Activated T-helper 1 cell treated with anti-CD3 and anti-CD28 coated beads, Interleukin-12 subunit alpha, Interleukin-12 subunit beta, Interleukin-2, Interleukin-4 antibody, amounts not matched to agents 30 ng/mL and 10 ng/mL and 1 ng/mL, durations not matched to agents 14 hours and 24 hours and 36 hours (primary cell): ENCODE results near the gene AMY2B. TPM values are rescaled to one million over a fixed set of nuclear protein-coding genes. Genes with fewer than 3 reads are reported as not detected.

Experiments used
- total RNA-seq: library from RNA; stranded (reverse); gene quantifications from 2 replicates; pipeline ENCODE4 v1.2.3, GENCODE V29; 2022

AMY2B gene
- total RNA-seq, 1 donor from 2014 or later: 3.4 TPM

Other genes starting within 250 kb of the AMY2B start
- gene RNPC3, start 45.9 kb upstream of the AMY2B start, total RNA-seq: 17.1 and 20.6 TPM in 2 replicates
- not detected in 2 replicates for gene AMY2A, start 45.8 kb downstream of the AMY2B start, total RNA-seq
- not detected in 2 replicates for gene AMY1A, start 84.2 kb downstream of the AMY2B start, total RNA-seq
- not detected in 2 replicates for gene AMY1B, start 124.6 kb downstream of the AMY2B start, total RNA-seq
- gene AMY1C, start 178.3 kb downstream of the AMY2B start, total RNA-seq: not detected in 2 replicates